ENCODE data around the gene NR2E1.
A peak's percentile ranks its signal among the peaks of the same experiment; 100 is the strongest.

Gene NR2E1

GRCh38 chr6:108174371-108175175 lies 8.8 kb downstream of the NR2E1 start:
- DNase-seq (peak; percentile 55), ATAC-seq (no peak)
- Mint-ChIP-seq H3K36me3 (ENCODE audit: low read depth) (no peaks in the 10 kb centered on the region), H3K27ac (no peak overlapping the region), H3K27me3 (peaks cover 93% of the 10 kb centered on the region), H3K9me3 (no peaks in the 10 kb centered on the region), H3K4me3 (no peak overlapping the region), H3K4me1 (peaks cover 16% of the 10 kb centered on the region)

GRCh38 chr6:108175176-108175591 lies 9.4 kb downstream of the NR2E1 start:
- no peak for DNase-seq
- Mint-ChIP-seq H3K4me1 (peaks cover 14% of the 10 kb centered on the region), H3K27me3 (peaks cover 93% of the 10 kb centered on the region), H3K36me3 (ENCODE audit: low read depth) (no peaks in the 10 kb centered on the region), H3K27ac (no peak overlapping the region), H3K9me3 (no peaks in the 10 kb centered on the region), H3K4me3 (peak overlapping the region; percentile 17)
- ATAC-seq, result no peak

- Mint-ChIP-seq H3K27me3 (peaks cover 92% of the 10 kb centered on the region), H3K27ac (no peak overlapping the region), H3K36me3 (ENCODE audit: low read depth) (no peaks in the 10 kb centered on the region), H3K9me3 (no peaks in the 10 kb centered on the region), H3K4me3 (peak overlapping the region; percentile 32), H3K4me1 (peaks cover 14% of the 10 kb centered on the region)
- ATAC-seq (no peak), DNase-seq (peak; percentile 9)
These were observed 9.9 kb downstream of the NR2E1 start for GRCh38 chr6:108175592-108176279.

GRCh38 chr6:108176281-108177089 lies 10.7 kb downstream of the NR2E1 start:
- H3K27ac Mint-ChIP-seq, result no peak overlapping the region
- peaks cover 90% of the 10 kb centered on the region for H3K27me3 Mint-ChIP-seq
- no peaks in the 10 kb centered on the region for H3K36me3 Mint-ChIP-seq (ENCODE audit: low read depth)
- peak overlapping the region; percentile 32 for H3K4me3 Mint-ChIP-seq
- H3K9me3 Mint-ChIP-seq, result no peaks in the 10 kb centered on the region
- DNase-seq, result no peak
- no peak for ATAC-seq
- H3K4me1 Mint-ChIP-seq, result peaks cover 14% of the 10 kb centered on the region

- peaks cover 11% of the 10 kb centered on the region for H3K4me1 Mint-ChIP-seq
- peaks cover 72% of the 10 kb centered on the region for H3K27me3 Mint-ChIP-seq
- no peak overlapping the region for H3K4me3 Mint-ChIP-seq
- DNase-seq (no peak), ATAC-seq (no peak)
- H3K9me3 Mint-ChIP-seq, result no peaks in the 10 kb centered on the region
- no peak overlapping the region for H3K27ac Mint-ChIP-seq
- no peaks in the 10 kb centered on the region for H3K36me3 Mint-ChIP-seq (ENCODE audit: low read depth)
These were observed 13.9 kb downstream of the NR2E1 start for GRCh38 chr6:108179741-108180140.

GRCh38 chr6:108180266-108180665 lies 14.4 kb downstream of the NR2E1 start:
- no peaks in the 10 kb centered on the region for H3K36me3 Mint-ChIP-seq (ENCODE audit: low read depth)
- H3K27ac Mint-ChIP-seq, result no peak overlapping the region
- no peaks in the 10 kb centered on the region for H3K9me3 Mint-ChIP-seq
- peaks cover 70% of the 10 kb centered on the region for H3K27me3 Mint-ChIP-seq
- ATAC-seq (no peak), DNase-seq (no peak)
- H3K4me1 Mint-ChIP-seq, result peaks cover 9% of the 10 kb centered on the region
- H3K4me3 Mint-ChIP-seq, result no peak overlapping the region

GRCh38 chr6:108180776-108181175 lies 15.0 kb downstream of the NR2E1 start:
- ATAC-seq (no peak), DNase-seq (no peak)
- Mint-ChIP-seq H3K27me3 (peaks cover 67% of the 10 kb centered on the region), H3K27ac (no peak overlapping the region), H3K4me3 (no peak overlapping the region), H3K4me1 (peaks cover 5% of the 10 kb centered on the region), H3K9me3 (no peaks in the 10 kb centered on the region), H3K36me3 (ENCODE audit: low read depth) (no peaks in the 10 kb centered on the region)

- no peaks in the 10 kb centered on the region for H3K4me1 Mint-ChIP-seq
- no peak overlapping the region for H3K4me3 Mint-ChIP-seq
- no peak for DNase-seq
- H3K27me3 Mint-ChIP-seq, result peaks cover 33% of the 10 kb centered on the region
- H3K36me3 Mint-ChIP-seq (ENCODE audit: low read depth), result no peaks in the 10 kb centered on the region
- no peak overlapping the region for H3K27ac Mint-ChIP-seq
- no peak for ATAC-seq
- no peaks in the 10 kb centered on the region for H3K9me3 Mint-ChIP-seq
These were observed 20.4 kb downstream of the NR2E1 start for GRCh38 chr6:108186226-108186625.

- ATAC-seq (no peak), DNase-seq (no peak)
- no peak overlapping the region for H3K27ac Mint-ChIP-seq
- H3K4me1 Mint-ChIP-seq, result no peaks in the 10 kb centered on the region
- H3K9me3 Mint-ChIP-seq, result no peaks in the 10 kb centered on the region
- H3K27me3 Mint-ChIP-seq, result peaks cover 29% of the 10 kb centered on the region
- no peak overlapping the region for H3K4me3 Mint-ChIP-seq
- no peaks in the 10 kb centered on the region for H3K36me3 Mint-ChIP-seq (ENCODE audit: low read depth)
These were observed 21.7 kb downstream of the NR2E1 start for GRCh38 chr6:108187519-108187918.

GRCh38 chr6:108193131-108193530 lies 27.3 kb downstream of the NR2E1 start:
- no peak for DNase-seq
- no peaks in the 10 kb centered on the region for H3K4me1 Mint-ChIP-seq
- no peaks in the 10 kb centered on the region for H3K9me3 Mint-ChIP-seq
- no peak overlapping the region for H3K27ac Mint-ChIP-seq
- peaks cover 17% of the 10 kb centered on the region for H3K27me3 Mint-ChIP-seq
- no peak for ATAC-seq
- H3K4me3 Mint-ChIP-seq, result no peak overlapping the region
- H3K36me3 Mint-ChIP-seq (ENCODE audit: low read depth), result no peaks in the 10 kb centered on the region

- no peak overlapping the region for H3K4me3 Mint-ChIP-seq
- H3K27ac Mint-ChIP-seq, result no peak overlapping the region
- ATAC-seq (no peak), DNase-seq (no peak)
- peaks cover 16% of the 10 kb centered on the region for H3K27me3 Mint-ChIP-seq
- no peaks in the 10 kb centered on the region for H3K4me1 Mint-ChIP-seq
- no peaks in the 10 kb centered on the region for H3K9me3 Mint-ChIP-seq
- H3K36me3 Mint-ChIP-seq (ENCODE audit: low read depth), result no peaks in the 10 kb centered on the region
These were observed 28.0 kb downstream of the NR2E1 start for GRCh38 chr6:108193835-108194234.

GRCh38 chr6:108194503-108194902 lies 28.7 kb downstream of the NR2E1 start:
- H3K4me3 Mint-ChIP-seq, result no peak overlapping the region
- no peak overlapping the region for H3K27ac Mint-ChIP-seq
- DNase-seq, result no peak
- H3K27me3 Mint-ChIP-seq, result peaks cover 16% of the 10 kb centered on the region
- no peaks in the 10 kb centered on the region for H3K4me1 Mint-ChIP-seq
- no peaks in the 10 kb centered on the region for H3K9me3 Mint-ChIP-seq
- no peaks in the 10 kb centered on the region for H3K36me3 Mint-ChIP-seq (ENCODE audit: low read depth)
- ATAC-seq, result no peak

GRCh38 chr6:108195209-108195608 lies 29.4 kb downstream of the NR2E1 start:
- no peak overlapping the region for H3K4me3 Mint-ChIP-seq
- H3K27ac Mint-ChIP-seq, result no peak overlapping the region
- no peaks in the 10 kb centered on the region for H3K9me3 Mint-ChIP-seq
- no peaks in the 10 kb centered on the region for H3K4me1 Mint-ChIP-seq
- DNase-seq (no peak), ATAC-seq (no peak)
- no peaks in the 10 kb centered on the region for H3K36me3 Mint-ChIP-seq (ENCODE audit: low read depth)
- peaks cover 16% of the 10 kb centered on the region for H3K27me3 Mint-ChIP-seq

GRCh38 chr6:108198761-108199498 lies 33.1 kb downstream of the NR2E1 start:
- Mint-ChIP-seq H3K4me1 (peaks cover 3% of the 10 kb centered on the region), H3K36me3 (ENCODE audit: low read depth) (no peaks in the 10 kb centered on the region), H3K9me3 (no peaks in the 10 kb centered on the region), H3K27ac (no peak overlapping the region), H3K4me3 (no peak overlapping the region), H3K27me3 (peaks cover 3% of the 10 kb centered on the region)
- DNase-seq (no peak), ATAC-seq (no peak)
